ENCODE data around the gene EIPR1. TPM values are rescaled to one million over a fixed set of nuclear protein-coding genes. Genes with fewer than 3 reads are reported as not detected.

Gene EIPR1
- total RNA-seq, 1 experiment from 2014 or later = 27.8 TPM

- Histone ChIP-seq H3K18ac (ENCODE audit: insufficient read length, low read depth, low read length) (no peak overlapping the region), H2BK5ac (ENCODE audit: insufficient read length, low read length) (no peak overlapping the region), H3K9me3 (ENCODE audit: control insufficient read depth, low read depth, low read length) (no peaks in the 10 kb centered on the region), H3K4ac (ENCODE audit: low read depth, low read length) (no peak overlapping the region), H2BK12ac (ENCODE audit: insufficient read length, low read depth, low read length) (no peak overlapping the region), H3K4me2 (ENCODE audit: insufficient read depth, insufficient read length, low read length) (no peak overlapping the region), H3K23me2 (ENCODE audit: insufficient read length, low read depth, low read length, poor library complexity, severe bottlenecking) (no peaks in the 10 kb centered on the region), H3K4me1 (ENCODE audit: insufficient read depth, low read length) (peaks cover 5% of the 10 kb centered on the region; the same call in 1 of the 2 replicates), H4K91ac (ENCODE audit: insufficient read length, low read depth, low read length) (no peak overlapping the region), H4K20me1 (ENCODE audit: control insufficient read depth, insufficient read depth, insufficient read length) (no peaks in the 10 kb centered on the region), H2BK15ac (ENCODE audit: low read depth, low read length) (no peak overlapping the region), H4K8ac (replicated peaks; ENCODE audit: insufficient read length, low read depth, low read length) (no peak overlapping the region), H2BK120ac (ENCODE audit: low read depth, low read length, poor library complexity, severe bottlenecking) (no peak overlapping the region), H3K27ac (ENCODE audit: insufficient read length, low read depth, low read length) (no peak overlapping the region), H3K14ac (ENCODE audit: insufficient read depth, low read length) (no peak overlapping the region), H3K79me1 (ENCODE audit: insufficient read depth, low read depth, low read length, poor library complexity, severe bottlenecking) (no peaks in the 10 kb centered on the region), H4K5ac (ENCODE audit: insufficient read length, low read depth, low read length) (no peak overlapping the region), H3K79me2 (ENCODE audit: insufficient read depth, low read length) (no peaks in the 10 kb centered on the region), H2AK5ac (ENCODE audit: insufficient read length, low read length) (no peak overlapping the region), H3T11ph (ENCODE audit: low read length) (no peak overlapping the region), H2AFZ (ENCODE audit: low read length) (no peak overlapping the region), H2BK20ac (ENCODE audit: low read depth, low read length, poor library complexity, severe bottlenecking) (no peak overlapping the region), H3K9ac (ENCODE audit: extremely low read depth, insufficient read length, low read length) (no peak overlapping the region), H3K23ac (ENCODE audit: insufficient read length, low read depth, low read length) (no peak overlapping the region), H3K27me3 (ENCODE audit: insufficient read depth, low read length) (no peaks in the 10 kb centered on the region), H3K56ac (ENCODE audit: insufficient read length, low read depth, low read length) (no peak overlapping the region)
- no peaks in the 10 kb centered on the region for H3K9me3 Mint-ChIP-seq
- H3K4me1 Mint-ChIP-seq = peaks cover 13 to 17% of the 10 kb centered on the region in 2 experiments
- TF ChIP-seq, protein P1, sequence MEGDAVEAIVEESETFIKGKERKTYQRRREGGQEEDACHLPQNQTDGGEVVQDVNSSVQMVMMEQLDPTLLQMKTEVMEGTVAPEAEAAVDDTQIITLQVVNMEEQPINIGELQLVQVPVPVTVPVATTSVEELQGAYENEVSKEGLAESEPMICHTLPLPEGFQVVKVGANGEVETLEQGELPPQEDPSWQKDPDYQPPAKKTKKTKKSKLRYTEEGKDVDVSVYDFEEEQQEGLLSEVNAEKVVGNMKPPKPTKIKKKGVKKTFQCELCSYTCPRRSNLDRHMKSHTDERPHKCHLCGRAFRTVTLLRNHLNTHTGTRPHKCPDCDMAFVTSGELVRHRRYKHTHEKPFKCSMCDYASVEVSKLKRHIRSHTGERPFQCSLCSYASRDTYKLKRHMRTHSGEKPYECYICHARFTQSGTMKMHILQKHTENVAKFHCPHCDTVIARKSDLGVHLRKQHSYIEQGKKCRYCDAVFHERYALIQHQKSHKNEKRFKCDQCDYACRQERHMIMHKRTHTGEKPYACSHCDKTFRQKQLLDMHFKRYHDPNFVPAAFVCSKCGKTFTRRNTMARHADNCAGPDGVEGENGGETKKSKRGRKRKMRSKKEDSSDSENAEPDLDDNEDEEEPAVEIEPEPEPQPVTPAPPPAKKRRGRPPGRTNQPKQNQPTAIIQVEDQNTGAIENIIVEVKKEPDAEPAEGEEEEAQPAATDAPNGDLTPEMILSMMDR (conservative IDR thresholded peaks at IDR 0.05) = no peak
- no peak for DNase-seq
- peaks cover 5 to 7% (median 6%) of the 10 kb centered on the region in 3 experiments; a peak in 4 of 7 replicates for H3K36me3 Mint-ChIP-seq (ENCODE audit: insufficient read depth in 1 of 3, low read depth in 3 of 3)
- no CpG with 5 or more reads among the region's 25 CpGs for WGBS (ENCODE audit: extremely low coverage, insufficient read length, low lambda C conversion rate)
- no peak overlapping the region for H3K4me3 Mint-ChIP-seq
- H3K27ac Mint-ChIP-seq = no peak overlapping the region
- H3K27me3 Mint-ChIP-seq (ENCODE audit: low read depth) = no peaks in the 10 kb centered on the region
Observed at GRCh38 chr2:3241971-3242746, 135.5 kb downstream of the EIPR1 start.
